Hepatocyte (in vitro differentiated cells): ENCODE data around the gene SEL1L2. TPM values are rescaled to one million over a fixed set of nuclear protein-coding genes. Genes with fewer than 3 reads are reported as not detected.

Experiments
- DNase-seq: peaks from one replicate; pipeline ENCODE4 v3.0.0-alpha.2; 2016; ENCODE audit warnings: low spot score
- H2AFZ ChIP-seq: fragments of 200-600 bp; sonication (generic); 2 replicates; pipeline ENCODE4 v1.6.0; 2016; ENCODE audit warnings: antibody characterized with exemption, mild to moderate bottlenecking
- H3K27ac ChIP-seq: fragments of 200-600 bp; sonication (generic); 2 replicates; pipeline ENCODE4 v1.5.1; 2016; ENCODE audit warnings: mild to moderate bottlenecking
- H3K27me3 ChIP-seq: fragments of 200-600 bp; sonication (generic); 2 replicates; pipeline ENCODE4 v1.6.1; 2016
- H3K36me3 ChIP-seq: fragments of 200-600 bp; sonication (generic); replicated peaks from 2 replicates; pipeline ENCODE4 v1.5.1; 2016; ENCODE audit warnings: low read depth; ENCODE audit not compliant: insufficient read depth
- H3K4me1 ChIP-seq: fragments of 200-600 bp; sonication (generic); 2 replicates; pipeline ENCODE4 v1.5.1; 2016; ENCODE audit warnings: mild to moderate bottlenecking, moderate library complexity; ENCODE audit not compliant: insufficient read depth
- H3K4me2 ChIP-seq: fragments of 200-600 bp; sonication (generic); 2 replicates; pipeline ENCODE4 v1.6.0; 2016
- H3K4me3 ChIP-seq: fragments of 200-600 bp; sonication (generic); 2 replicates; pipeline ENCODE4 v1.5.1; 2016; ENCODE audit warnings: mild to moderate bottlenecking
- H3K79me2 ChIP-seq: fragments of 200-600 bp; sonication (generic); 2 replicates; pipeline ENCODE4 v1.6.0; 2017; ENCODE audit warnings: mild to moderate bottlenecking
- H3K9me2 ChIP-seq: fragments of 200-600 bp; sonication (generic); replicated peaks from 2 replicates; pipeline ENCODE4 v1.6.0; 2017; ENCODE audit warnings: mild to moderate bottlenecking; ENCODE audit not compliant: insufficient read depth
- H3K9me3 ChIP-seq: fragments of 200-600 bp; sonication (generic); 2 replicates; pipeline ENCODE4 v1.5.1; 2016; ENCODE audit warnings: low read depth, mild to moderate bottlenecking
- H4K20me1 ChIP-seq: fragments of 200-600 bp; sonication (generic); 2 replicates; pipeline ENCODE4 v1.6.0; 2016; ENCODE audit warnings: mild to moderate bottlenecking; ENCODE audit not compliant: insufficient read depth, poor library complexity, severe bottlenecking
- CTCF ChIP-seq: fragments of 200-600 bp; sonication (generic); IDR thresholded peaks from 2 replicates; pipeline ENCODE4 v1.5.1; 2016; ENCODE audit warnings: antibody characterized with exemption, mild to moderate bottlenecking; ENCODE audit not compliant: poor library complexity
- EZH2 ChIP-seq: fragments of 200-600 bp; sonication (generic); IDR thresholded peaks from 2 replicates; pipeline ENCODE4 v1.6.1; 2016; ENCODE audit warnings: antibody characterized with exemption, mild to moderate bottlenecking, borderline replicate concordance
- EZH2phosphoT487 ChIP-seq: fragments of 200-600 bp; sonication (generic); IDR thresholded peaks from one replicate; pipeline ENCODE4 v1.6.1; 2018; ENCODE audit warnings: antibody characterized with exemption, mild to moderate bottlenecking, low read depth, moderate library complexity; ENCODE audit not compliant: unreplicated experiment, severe bottlenecking
- WGBS: methylation state at CpG from one replicate; pipeline ENCODE4 v1.1.6; 2016; ENCODE audit warnings: low lambda C conversion rate; ENCODE audit errors: missing lambda C conversion rate; 5-methylcytosine and 5-hydroxymethylcytosine counted together
- polyA plus RNA-seq: library from polyadenylated mRNA; unstranded; fragments of >200 nt; fragmentation: Nextera tagmentation; extraction: Ambion mirVana; gene quantifications from 2 replicates; pipeline ENCODE4 v1.2.1, GENCODE V29; 2016
- total RNA-seq: library from RNA; depleted of rRNA; stranded (reverse); fragments of >200 nt; gene quantifications from 2 replicates; pipeline ENCODE4 v1.2.3, GENCODE V29; 2014

SEL1L2 gene
- total and polyA plus RNA-seq, 2 experiments from 2014 or later, result not detected

- Histone ChIP-seq H3K27ac (no peak overlapping the region), H3K4me3 (no peak overlapping the region), H3K4me1 (no peaks in the 10 kb centered on the region), H3K4me2 (no peak overlapping the region), H3K9me3 (no peaks in the 10 kb centered on the region), H3K27me3 (no peaks in the 10 kb centered on the region), H3K9me2 (no peaks in the 10 kb centered on the region), H4K20me1 (no peaks in the 10 kb centered on the region), H3K36me3 (no peaks in the 10 kb centered on the region), H2AFZ (no peak overlapping the region), H3K79me2 (no peaks in the 10 kb centered on the region)
- 44% methylated on average over 5 of the region's 5 CpGs for WGBS
- TF ChIP-seq EZH2 (no peak), CTCF (peak; percentile 68)
- DNase-seq, result peak; percentile 79
Observed at GRCh38 chr20:13819885-13820645, 170.3 kb downstream of the SEL1L2 start.

- Histone ChIP-seq H3K27me3 (no peaks in the 10 kb centered on the region), H3K4me3 (no peak overlapping the region), H3K4me1 (no peaks in the 10 kb centered on the region), H3K79me2 (no peaks in the 10 kb centered on the region), H3K9me2 (no peaks in the 10 kb centered on the region), H2AFZ (no peak overlapping the region), H3K36me3 (no peaks in the 10 kb centered on the region), H3K27ac (no peak overlapping the region), H3K4me2 (no peak overlapping the region), H3K9me3 (no peaks in the 10 kb centered on the region), H4K20me1 (no peaks in the 10 kb centered on the region)
- no peak for TF ChIP-seq EZH2
- no peak for TF ChIP-seq CTCF
- no peak for TF ChIP-seq EZH2phosphoT487
- DNase-seq, result no peak
Observed at GRCh38 chr20:13817342-13817741, 173.1 kb downstream of the SEL1L2 start.

GRCh38 chr20:13816757-13817156 is 173.7 kb downstream of the SEL1L2 start:
- Histone ChIP-seq H3K9me3 (no peaks in the 10 kb centered on the region), H3K4me2 (no peak overlapping the region), H3K4me1 (no peaks in the 10 kb centered on the region), H3K79me2 (no peaks in the 10 kb centered on the region), H3K36me3 (no peaks in the 10 kb centered on the region), H4K20me1 (no peaks in the 10 kb centered on the region), H3K27ac (no peak overlapping the region), H2AFZ (no peak overlapping the region), H3K9me2 (no peaks in the 10 kb centered on the region), H3K27me3 (no peaks in the 10 kb centered on the region), H3K4me3 (no peak overlapping the region)
- 87% methylated on average over 3 of the region's 3 CpGs for WGBS
- TF ChIP-seq EZH2 (no peak), EZH2phosphoT487 (no peak), CTCF (no peak)
- DNase-seq, result no peak
